Liver (tissue), 3 donors: Measurements from ENCODE around the gene RNPEP.

ENCODE experiments used
- ATF3 ChIP-seq: IDR thresholded peaks from 2 replicates; pipeline ENCODE4 v1.6.1; 2016; ENCODE audit warnings: antibody characterized with exemption
- EGR1 ChIP-seq, 2 donors: IDR thresholded peaks; 2 replicates each; pipeline ENCODE4 v1.6.1; 2016 to 2018; ENCODE audit warnings: antibody characterized with exemption in 2 of 2, low read depth in 2 of 2
- GABPA ChIP-seq, 2 donors: IDR thresholded peaks in 1 of 2; conservative IDR thresholded peaks in 1 of 2; 2 replicates each; pipeline ENCODE4 v1.6.1; 2016; ENCODE audit warnings: antibody characterized with exemption in 2 of 2, mild to moderate bottlenecking in 1 of 2, moderate library complexity in 1 of 2
- MAX ChIP-seq: IDR thresholded peaks from 2 replicates; pipeline ENCODE4 v1.6.1; 2016; ENCODE audit warnings: antibody characterized with exemption
- RXRA ChIP-seq, 2 donors: IDR thresholded peaks; 2 replicates each; pipeline ENCODE4 v1.6.1; 2017 to 2018; ENCODE audit warnings: antibody characterized with exemption in 2 of 2, mild to moderate bottlenecking in 1 of 2
- SP1 ChIP-seq: IDR thresholded peaks from 2 replicates; pipeline ENCODE4 v1.6.1; 2018; ENCODE audit warnings: antibody characterized with exemption, mild to moderate bottlenecking
- TAF1 ChIP-seq: conservative IDR thresholded peaks from 2 replicates; pipeline ENCODE4 v1.6.1; 2016; ENCODE audit warnings: antibody characterized with exemption, mild to moderate bottlenecking
- YY1 ChIP-seq: IDR thresholded peaks from 2 replicates; pipeline ENCODE4 v1.6.1; 2016; ENCODE audit warnings: antibody characterized with exemption, mild to moderate bottlenecking
- TF ChIP-seq, protein P1 (sequence below): fragments of 150-350 bp; IDR thresholded peaks from 2 replicates; pipeline ENCODE4 v1.5.1; 2017; ENCODE audit warnings: improper control_type of control experiment, low read depth, low read length; ENCODE audit not compliant: missing input control
- TF ChIP-seq, protein P2 (sequence below): IDR thresholded peaks from 2 replicates; pipeline ENCODE4 v1.6.1; 2016; ENCODE audit warnings: antibody characterized with exemption, mild to moderate bottlenecking
- donor health status: healthy.
- donor health status: healthy.

DNA sequence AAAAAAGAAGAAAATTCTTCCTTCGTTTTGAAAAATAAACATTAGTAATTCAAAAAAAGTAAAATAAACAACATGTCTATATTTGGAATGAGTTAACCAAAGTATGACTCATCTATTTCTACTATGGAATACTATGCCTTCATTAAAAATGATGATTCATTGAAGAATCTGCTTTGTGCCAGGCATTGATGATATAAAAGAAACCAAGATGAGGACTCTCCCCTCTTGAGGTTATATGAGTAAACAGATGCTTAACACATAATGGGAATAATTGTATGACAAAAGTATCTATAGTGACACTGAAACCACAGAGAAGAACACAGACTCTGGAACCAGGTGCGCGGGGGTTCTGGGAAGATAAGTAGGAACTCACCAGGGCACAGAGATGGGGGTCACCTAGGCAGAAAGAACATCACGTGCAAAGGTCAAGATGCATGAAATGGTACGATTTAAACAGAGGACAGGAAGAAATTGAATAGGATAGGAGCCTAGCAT, 46.8 kb downstream of the RNPEP start:
- TF ChIP-seq, protein P1, sequence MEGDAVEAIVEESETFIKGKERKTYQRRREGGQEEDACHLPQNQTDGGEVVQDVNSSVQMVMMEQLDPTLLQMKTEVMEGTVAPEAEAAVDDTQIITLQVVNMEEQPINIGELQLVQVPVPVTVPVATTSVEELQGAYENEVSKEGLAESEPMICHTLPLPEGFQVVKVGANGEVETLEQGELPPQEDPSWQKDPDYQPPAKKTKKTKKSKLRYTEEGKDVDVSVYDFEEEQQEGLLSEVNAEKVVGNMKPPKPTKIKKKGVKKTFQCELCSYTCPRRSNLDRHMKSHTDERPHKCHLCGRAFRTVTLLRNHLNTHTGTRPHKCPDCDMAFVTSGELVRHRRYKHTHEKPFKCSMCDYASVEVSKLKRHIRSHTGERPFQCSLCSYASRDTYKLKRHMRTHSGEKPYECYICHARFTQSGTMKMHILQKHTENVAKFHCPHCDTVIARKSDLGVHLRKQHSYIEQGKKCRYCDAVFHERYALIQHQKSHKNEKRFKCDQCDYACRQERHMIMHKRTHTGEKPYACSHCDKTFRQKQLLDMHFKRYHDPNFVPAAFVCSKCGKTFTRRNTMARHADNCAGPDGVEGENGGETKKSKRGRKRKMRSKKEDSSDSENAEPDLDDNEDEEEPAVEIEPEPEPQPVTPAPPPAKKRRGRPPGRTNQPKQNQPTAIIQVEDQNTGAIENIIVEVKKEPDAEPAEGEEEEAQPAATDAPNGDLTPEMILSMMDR: no peak
- TF ChIP-seq RXRA (IDR thresholded peaks at IDR 0.05): no peak
- TF ChIP-seq EGR1 (IDR thresholded peaks at IDR 0.05; ENCODE audit: low read depth in 2 of 2): no peak
- TF ChIP-seq, protein P2, sequence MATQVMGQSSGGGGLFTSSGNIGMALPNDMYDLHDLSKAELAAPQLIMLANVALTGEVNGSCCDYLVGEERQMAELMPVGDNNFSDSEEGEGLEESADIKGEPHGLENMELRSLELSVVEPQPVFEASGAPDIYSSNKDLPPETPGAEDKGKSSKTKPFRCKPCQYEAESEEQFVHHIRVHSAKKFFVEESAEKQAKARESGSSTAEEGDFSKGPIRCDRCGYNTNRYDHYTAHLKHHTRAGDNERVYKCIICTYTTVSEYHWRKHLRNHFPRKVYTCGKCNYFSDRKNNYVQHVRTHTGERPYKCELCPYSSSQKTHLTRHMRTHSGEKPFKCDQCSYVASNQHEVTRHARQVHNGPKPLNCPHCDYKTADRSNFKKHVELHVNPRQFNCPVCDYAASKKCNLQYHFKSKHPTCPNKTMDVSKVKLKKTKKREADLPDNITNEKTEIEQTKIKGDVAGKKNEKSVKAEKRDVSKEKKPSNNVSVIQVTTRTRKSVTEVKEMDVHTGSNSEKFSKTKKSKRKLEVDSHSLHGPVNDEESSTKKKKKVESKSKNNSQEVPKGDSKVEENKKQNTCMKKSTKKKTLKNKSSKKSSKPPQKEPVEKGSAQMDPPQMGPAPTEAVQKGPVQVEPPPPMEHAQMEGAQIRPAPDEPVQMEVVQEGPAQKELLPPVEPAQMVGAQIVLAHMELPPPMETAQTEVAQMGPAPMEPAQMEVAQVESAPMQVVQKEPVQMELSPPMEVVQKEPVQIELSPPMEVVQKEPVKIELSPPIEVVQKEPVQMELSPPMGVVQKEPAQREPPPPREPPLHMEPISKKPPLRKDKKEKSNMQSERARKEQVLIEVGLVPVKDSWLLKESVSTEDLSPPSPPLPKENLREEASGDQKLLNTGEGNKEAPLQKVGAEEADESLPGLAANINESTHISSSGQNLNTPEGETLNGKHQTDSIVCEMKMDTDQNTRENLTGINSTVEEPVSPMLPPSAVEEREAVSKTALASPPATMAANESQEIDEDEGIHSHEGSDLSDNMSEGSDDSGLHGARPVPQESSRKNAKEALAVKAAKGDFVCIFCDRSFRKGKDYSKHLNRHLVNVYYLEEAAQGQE: no peak
- no peak for TF ChIP-seq TAF1
- no peak for TF ChIP-seq MAX
- TF ChIP-seq SP1: no peak
- no peak for TF ChIP-seq ATF3
- no peak for TF ChIP-seq GABPA (IDR thresholded peaks at IDR 0.05 in 1 of 2, conservative IDR thresholded peaks at IDR 0.05 in 1 of 2)
- no peak for TF ChIP-seq YY1
